ENCODE measurements around the gene BANF1. TPM values are rescaled to one million over a fixed set of nuclear protein-coding genes. Genes with fewer than 3 reads are reported as not detected.
A peak's percentile ranks its signal among the peaks of the same experiment; 100 is the strongest.
"Not testable (repeated sequence)": the region's sequence is repeated elsewhere in the genome, so short reads cannot be mapped to it uniquely, and the experiment has no call there.

The BANF1 gene
- total RNA-seq, 2 donors from 2014 or later, result 103 to 111 TPM

- ATAC-seq (no peak), DNase-seq (no peak)
- intact Hi-C loops (cut with DNase I, micrococcal nuclease), result no loop called here
Observed at GRCh38 chr11:66006134-66006890, 4.0 kb downstream of the BANF1 start.

DNA sequence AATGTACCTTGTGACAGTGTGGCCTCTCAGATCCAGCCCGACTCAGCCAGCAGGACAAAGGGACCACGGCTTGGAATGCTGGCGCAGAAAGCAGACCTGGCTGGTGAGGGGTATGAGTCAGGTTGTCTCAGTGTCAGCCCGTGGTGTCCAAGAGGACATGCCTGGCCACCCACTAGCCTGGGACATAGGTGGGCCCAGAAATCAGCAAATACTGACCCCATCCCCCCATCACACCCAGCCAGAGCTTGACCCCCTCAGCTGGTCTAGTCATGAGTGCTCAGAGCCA lies 4.5 kb downstream of the BANF1 start:
- intact Hi-C loops (cut with DNase I, micrococcal nuclease), result no loop called here
- ATAC-seq (no peak), DNase-seq (no peak)

GRCh38 chr11:66007201-66007634 lies 4.9 kb downstream of the BANF1 start:
- no peak for DNase-seq
- intact Hi-C loops (cut with DNase I, micrococcal nuclease), result no loop called here

DNA sequence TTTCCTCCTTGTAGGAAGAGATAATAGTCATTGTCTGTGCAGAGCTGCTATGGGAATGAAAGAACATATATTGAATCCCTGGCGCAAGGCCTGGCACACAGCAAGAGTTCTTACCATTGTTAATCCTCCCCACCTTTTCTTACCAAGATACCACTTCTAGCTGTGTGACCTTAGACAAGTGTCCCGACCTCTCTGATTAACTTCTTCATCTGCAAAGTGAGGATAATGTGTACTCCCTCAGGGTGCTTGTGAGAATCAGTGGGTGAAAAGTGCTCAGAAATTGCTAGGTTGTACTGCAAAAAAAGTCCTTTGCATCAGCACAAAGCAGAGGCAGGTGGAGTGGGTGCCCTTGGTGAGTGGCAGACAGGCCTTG lies 5.8 kb downstream of the BANF1 start:
- no peak for DNase-seq
- intact Hi-C loops (cut with DNase I, micrococcal nuclease), result no loop called here
- no peak for ATAC-seq

More at GRCh38 chr11:66007201-66007634, 4.9 kb downstream of the BANF1 start:
- no peak for ATAC-seq

DNA sequence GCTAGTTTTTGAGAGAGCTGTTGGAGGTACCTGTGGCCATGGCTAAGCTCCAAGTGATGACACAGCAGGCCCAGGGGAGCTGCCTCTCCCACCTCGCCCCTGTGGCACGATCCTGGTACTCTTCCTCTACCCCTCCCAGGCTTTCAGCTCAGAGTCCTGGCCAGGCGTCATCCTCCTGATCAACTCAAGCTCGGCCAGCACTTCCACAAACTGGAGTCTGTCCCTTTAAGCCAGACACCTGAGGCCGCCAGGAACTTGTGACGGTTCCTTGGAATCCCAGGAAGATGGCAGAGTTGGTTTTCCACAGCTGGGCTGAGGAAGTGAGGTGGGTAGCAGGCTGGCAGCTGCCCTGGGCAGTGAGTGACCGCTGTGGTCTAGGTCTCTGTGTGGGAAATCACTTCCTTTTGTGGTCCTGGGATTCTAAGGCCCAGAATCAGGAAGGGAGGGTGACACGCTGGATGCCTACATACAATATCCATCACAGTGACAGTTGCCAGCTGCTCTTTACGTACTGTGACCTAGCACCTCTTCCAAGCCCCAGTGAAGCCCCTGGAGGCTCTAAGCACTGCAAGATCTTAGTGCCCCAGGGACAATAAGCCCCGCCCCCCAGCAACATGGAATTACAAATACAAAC lies 6.3 kb downstream of the BANF1 start:
- no peak for DNase-seq
- no peak for ATAC-seq
- intact Hi-C loops (cut with DNase I, micrococcal nuclease), result no loop called here

DNA sequence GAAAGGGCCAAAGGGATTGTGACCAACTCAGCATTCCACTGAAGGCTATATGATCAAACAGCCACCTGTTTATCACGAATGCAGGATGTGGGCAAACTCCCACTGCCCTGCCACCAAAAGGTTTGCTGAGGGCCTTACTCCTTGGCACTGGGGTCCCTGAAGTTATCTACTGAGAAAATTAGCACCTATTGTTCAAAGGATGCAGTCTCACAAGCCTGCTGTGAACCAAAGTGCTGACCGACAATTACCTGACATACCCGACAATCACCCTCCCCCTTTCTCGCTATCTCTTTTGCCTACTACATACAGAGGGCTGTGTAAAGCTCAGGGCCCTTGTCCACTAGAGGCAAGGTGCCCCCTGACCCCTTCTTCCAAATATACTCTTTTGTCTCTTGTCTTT lies 7.7 kb downstream of the BANF1 start:
- ATAC-seq; DNase-seq; intact Hi-C loops (cut with DNase I, micrococcal nuclease): not testable (repeated sequence)

DNA sequence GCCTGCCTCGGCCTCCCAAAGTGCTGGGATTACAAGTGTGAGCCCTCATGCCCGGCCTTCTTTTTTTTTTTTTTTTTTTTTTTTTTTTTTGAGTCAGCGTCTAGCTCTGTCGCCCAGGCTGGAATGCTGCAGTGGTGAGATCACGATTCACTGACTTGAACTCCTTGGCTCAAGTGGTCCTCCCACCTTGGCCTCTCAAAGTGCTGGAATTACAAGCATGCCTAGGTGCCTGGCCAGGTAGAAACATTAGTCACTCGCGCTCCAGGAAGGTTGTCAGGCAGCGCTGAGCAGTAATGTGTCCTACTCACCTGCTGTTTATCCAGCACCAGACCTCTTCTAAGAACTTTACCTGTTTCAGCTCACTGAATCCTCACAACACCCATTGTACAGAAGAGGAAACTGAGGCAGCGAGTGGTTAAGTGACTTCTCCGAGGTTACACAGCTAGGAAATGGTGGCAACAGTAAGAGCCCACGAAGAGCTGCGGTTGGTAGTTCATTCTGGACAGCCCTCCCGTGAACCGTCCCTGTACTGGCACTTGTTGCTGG lies 9.0 kb downstream of the BANF1 start:
- ATAC-seq (no peak), DNase-seq (no peak)
- intact Hi-C loops (cut with DNase I, micrococcal nuclease), result no loop called here

DNA sequence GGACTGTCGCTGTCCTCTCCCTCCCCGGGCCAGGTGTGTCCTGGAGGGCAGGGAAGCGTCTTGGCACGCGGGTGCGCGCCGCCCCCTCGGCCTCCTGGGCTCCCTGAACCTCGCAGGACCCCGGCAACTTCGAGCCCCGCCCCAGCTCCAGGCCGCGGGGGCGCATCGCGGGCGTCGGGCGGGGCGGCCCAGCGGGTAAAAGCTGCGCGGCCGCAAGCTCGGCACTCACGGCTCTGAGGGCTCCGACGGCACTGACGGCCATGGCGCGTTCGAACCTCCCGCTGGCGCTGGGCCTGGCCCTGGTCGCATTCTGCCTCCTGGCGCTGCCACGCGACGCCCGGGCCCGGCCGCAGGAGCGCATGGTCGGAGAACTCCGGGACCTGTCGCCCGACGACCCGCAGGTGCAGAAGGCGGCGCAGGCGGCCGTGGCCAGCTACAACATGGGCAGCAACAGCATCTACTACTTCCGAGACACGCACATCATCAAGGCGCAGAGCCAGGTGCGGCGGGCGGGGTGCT lies 9.5 kb downstream of the BANF1 start, which contains the start of gene CST6:
TSS of gene CST6 (plus strand) at position 224 of the 519 bp plus-strand sequence. CDS start at position 261, 37 bp downstream.
- DNase-seq, result no peak
- peak; percentile 29 for ATAC-seq
- intact Hi-C loops (cut with DNase I, micrococcal nuclease), result no loop called here

DNA sequence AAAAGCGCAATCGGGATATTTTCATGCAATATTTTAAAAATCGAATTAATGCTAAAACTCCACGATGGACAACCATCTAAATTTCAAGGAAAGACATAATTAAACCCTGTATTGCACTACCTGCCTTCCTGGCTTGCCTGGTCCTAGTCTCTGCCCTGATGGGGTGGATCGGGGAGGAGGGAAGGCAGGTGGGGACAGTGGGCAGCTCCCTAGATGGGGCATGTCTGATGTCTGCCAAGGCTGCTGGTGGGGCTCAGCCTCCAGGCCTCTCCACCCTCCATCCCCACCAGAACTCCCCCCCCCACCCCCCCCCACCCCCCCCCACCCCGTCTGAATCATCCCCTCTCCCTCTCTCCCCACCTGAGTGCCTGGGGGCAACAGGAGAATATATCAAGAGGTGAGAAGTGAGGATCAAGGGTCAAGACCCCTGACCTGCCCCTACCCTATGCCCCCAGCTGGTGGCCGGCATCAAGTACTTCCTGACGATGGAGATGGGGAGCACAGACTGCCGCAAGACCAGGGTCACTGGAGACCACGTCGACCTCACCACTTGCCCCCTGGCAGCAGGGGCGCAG lies 10.2 kb downstream of the BANF1 start:
- DNase-seq (no peak), ATAC-seq (no peak)
- intact Hi-C loops (cut with DNase I, micrococcal nuclease), result no loop called here

DNA sequence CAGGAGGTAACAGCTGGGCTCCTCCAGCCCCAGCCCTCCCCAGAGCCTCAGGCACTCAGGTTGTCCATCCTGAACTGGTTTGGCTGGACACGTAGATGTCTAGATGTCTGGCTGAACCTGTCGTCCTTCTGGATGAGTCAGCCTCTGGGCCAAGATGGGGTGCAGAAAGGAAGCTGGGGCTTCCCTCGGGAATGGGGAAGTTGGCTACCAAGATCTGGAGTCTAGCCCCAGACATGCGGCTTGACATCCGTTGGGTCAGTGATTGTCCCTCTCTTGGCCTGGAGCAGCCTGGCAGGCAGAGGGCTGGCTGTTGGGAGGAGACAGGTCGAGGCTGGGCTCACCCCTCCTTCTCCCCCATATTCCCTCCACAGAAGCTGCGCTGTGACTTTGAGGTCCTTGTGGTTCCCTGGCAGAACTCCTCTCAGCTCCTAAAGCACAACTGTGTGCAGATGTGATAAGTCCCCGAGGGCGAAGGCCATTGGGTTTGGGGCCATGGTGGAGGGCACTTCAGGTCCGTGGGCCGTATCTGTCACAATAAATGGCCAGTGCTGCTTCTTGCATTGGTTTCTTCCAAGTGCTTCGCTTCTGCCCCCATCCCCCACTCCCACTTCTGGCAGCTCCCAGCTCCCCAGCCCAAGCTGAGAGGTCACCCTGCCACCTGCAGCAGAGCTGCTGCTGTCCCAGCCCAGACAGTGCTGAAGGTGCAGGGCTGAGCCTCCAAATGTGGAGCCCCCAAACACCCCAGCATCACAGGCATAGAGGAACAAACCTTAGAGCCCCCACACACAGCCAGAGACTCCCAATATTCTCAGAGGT lies 10.9 kb downstream of the BANF1 start:
- intact Hi-C loops (cut with DNase I, micrococcal nuclease), result no loop called here
- DNase-seq (no peak), ATAC-seq (no peak)

- intact Hi-C loops (cut with DNase I, micrococcal nuclease), result no loop called here
- ATAC-seq (no peak), DNase-seq (no peak)
Observed at GRCh38 chr11:66013762-66014100, 11.4 kb downstream of the BANF1 start.

GRCh38 chr11:66014804-66015453 lies 12.6 kb downstream of the BANF1 start:
- ATAC-seq (no peak), DNase-seq (no peak)
- intact Hi-C loops (cut with DNase I, micrococcal nuclease), result no loop called here

DNA sequence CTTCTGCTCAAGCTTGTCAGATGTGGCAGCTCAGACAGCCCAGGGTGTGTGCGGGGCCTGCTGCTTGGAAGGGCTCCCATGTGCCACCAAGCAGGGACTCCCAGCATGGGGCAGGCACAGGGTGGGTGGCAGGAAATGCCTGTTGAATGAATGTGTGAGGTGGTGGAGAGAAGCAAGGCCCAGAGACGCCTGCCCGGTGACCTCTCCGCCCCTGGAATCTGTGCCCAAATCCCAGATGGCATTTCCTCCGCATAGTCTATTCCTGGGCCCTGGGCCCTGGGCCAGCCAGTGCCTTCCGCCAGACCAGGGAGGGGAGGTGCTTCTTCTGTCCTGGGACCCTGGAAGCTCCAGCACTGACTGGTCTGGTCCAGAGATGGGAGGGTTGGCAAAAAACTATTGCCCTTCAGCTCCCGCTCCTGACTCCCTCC lies 13.2 kb downstream of the BANF1 start:
- intact Hi-C loops (cut with DNase I, micrococcal nuclease), result no loop called here
- DNase-seq (no peak), ATAC-seq (no peak)

- ATAC-seq (no peak), DNase-seq (no peak)
- intact Hi-C loops (cut with DNase I, micrococcal nuclease), result no loop called here
Observed at GRCh38 chr11:66015936-66016792, 13.9 kb downstream of the BANF1 start.

GRCh38 chr11:66016793-66017177 lies 14.5 kb downstream of the BANF1 start:
- intact Hi-C loops (cut with DNase I, micrococcal nuclease), result no loop called here
- DNase-seq (no peak), ATAC-seq (no peak)

- DNase-seq, result no peak
- intact Hi-C loops (cut with DNase I, micrococcal nuclease), result no loop called here
- no peak for ATAC-seq
Observed at GRCh38 chr11:66017321-66017720, 15.0 kb downstream of the BANF1 start.

GRCh38 chr11:66020212-66020611 lies 17.9 kb downstream of the BANF1 start:
- intact Hi-C loops (cut with DNase I, micrococcal nuclease), result no loop called here
- ATAC-seq (no peak), DNase-seq (no peak)

Measured in left colon (tissue), 2 donors.